GM18858 (cell line): ENCODE measurements around the gene XXYLT1.
"Not testable (repeated sequence)": the region's sequence is repeated elsewhere in the genome, so short reads cannot be mapped to it uniquely, and the experiment has no call there.

ENCODE experiments used
- ATAC-seq: cut with Tn5 transposase; IDR thresholded peaks from one replicate; pipeline ENCODE4 v1.9.1; 2021; ENCODE audit not compliant: unreplicated experiment

XXYLT1 gene

GRCh38 chr3:195230244-195230643 lies 40.7 kb downstream of the XXYLT1 start:
- no peak for ATAC-seq

- not testable (repeated sequence) for ATAC-seq
Measured at GRCh38 chr3:195228886-195229285, 42.1 kb downstream of the XXYLT1 start.

- no peak for ATAC-seq
Measured at GRCh38 chr3:195227871-195228270, 43.1 kb downstream of the XXYLT1 start.

GRCh38 chr3:195226900-195227447 lies 44.0 kb downstream of the XXYLT1 start:
- ATAC-seq: no peak

- no peak for ATAC-seq
Measured at GRCh38 chr3:195226445-195226844, 44.5 kb downstream of the XXYLT1 start.

- no peak for ATAC-seq
Measured at GRCh38 chr3:195224980-195225580, 45.9 kb downstream of the XXYLT1 start.

GRCh38 chr3:195224156-195224979 lies 46.6 kb downstream of the XXYLT1 start:
- no peak for ATAC-seq

- no peak for ATAC-seq
Measured at GRCh38 chr3:195221876-195222617, 48.9 kb downstream of the XXYLT1 start.

- no peak for ATAC-seq
Measured at GRCh38 chr3:195221015-195221853, 49.7 kb downstream of the XXYLT1 start.

GRCh38 chr3:195219351-195220230 lies 51.4 kb downstream of the XXYLT1 start:
- no peak for ATAC-seq

- ATAC-seq: not testable (repeated sequence)
Measured at GRCh38 chr3:195218331-195218730, 52.6 kb downstream of the XXYLT1 start.

- ATAC-seq: not testable (repeated sequence)
Measured at GRCh38 chr3:195215576-195215975, 55.4 kb downstream of the XXYLT1 start.

- ATAC-seq: no peak
Measured at GRCh38 chr3:195214381-195214780, 56.6 kb downstream of the XXYLT1 start.

- no peak for ATAC-seq
Measured at GRCh38 chr3:195213639-195214315, 57.2 kb downstream of the XXYLT1 start.

- no peak for ATAC-seq
Measured at GRCh38 chr3:195212749-195213375, 58.1 kb downstream of the XXYLT1 start.

- no peak for ATAC-seq
Measured at GRCh38 chr3:195212033-195212748, 58.8 kb downstream of the XXYLT1 start.

GRCh38 chr3:195210266-195210973 lies 60.5 kb downstream of the XXYLT1 start:
- ATAC-seq: no peak
